Activated CD4-positive, alpha-beta T cell treated with anti-CD3 and anti-CD28 coated beads for 24 hours (primary cell): Measurements from ENCODE around the gene BTNL3.

Source experiments
- DNase-seq, 2 donors: peaks; one replicate each; pipeline ENCODE4 v3.0.0-alpha.2; 2020; ENCODE audit warnings: low read depth in 2 of 2

The BTNL3 gene

GRCh38 chr5:181047288-181047687 lies 58.6 kb downstream of the BTNL3 start:
- no peak for DNase-seq

GRCh38 chr5:181047921-181048320 lies 59.3 kb downstream of the BTNL3 start:
- DNase-seq = no peak

GRCh38 chr5:181050016-181050415 lies 61.4 kb downstream of the BTNL3 start:
- no peak for DNase-seq

DNA sequence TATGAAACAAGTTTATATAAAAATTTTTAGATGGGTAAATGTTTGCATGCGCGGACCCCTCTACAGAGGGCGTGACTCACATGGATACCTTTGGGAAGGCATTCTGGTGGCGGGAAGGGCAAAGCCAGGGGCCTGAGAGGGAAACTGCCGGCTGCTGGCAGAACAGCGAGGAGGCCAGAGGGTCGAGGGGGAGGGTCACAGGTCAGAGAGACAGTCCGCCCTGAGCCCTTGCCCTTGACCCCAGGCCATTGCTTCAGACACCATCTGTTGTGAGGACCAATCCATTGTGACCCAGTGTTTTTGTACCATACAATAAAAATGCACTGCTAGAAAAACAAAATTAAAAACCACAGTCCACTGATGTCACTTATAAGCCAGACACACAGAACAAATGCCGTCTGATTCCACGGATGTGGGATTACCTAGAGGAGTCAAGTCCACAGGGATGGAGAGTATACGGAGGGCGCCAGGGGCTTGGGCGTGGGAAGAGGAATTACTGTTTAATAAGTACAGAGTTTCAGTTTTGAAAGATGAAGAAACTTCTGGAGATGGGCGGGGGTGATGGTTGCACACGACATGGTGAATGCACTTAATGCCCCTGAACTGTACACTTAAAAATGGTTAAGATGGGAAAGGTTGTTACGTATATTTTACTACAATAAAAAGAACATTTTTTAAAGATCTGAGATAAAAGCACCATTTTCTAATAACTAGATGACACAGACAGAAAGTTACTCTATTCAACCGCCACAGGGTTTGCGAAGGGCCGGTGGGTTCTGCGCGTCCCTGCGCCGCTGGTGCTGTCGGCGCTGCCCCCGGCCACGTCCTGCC lies 63.4 kb downstream of the BTNL3 start:
- DNase-seq = no peak

GRCh38 chr5:181052672-181053487 lies 64.2 kb downstream of the BTNL3 start:
- no peak for DNase-seq

- DNase-seq = no peak
Measured at GRCh38 chr5:181053488-181054121, 65.0 kb downstream of the BTNL3 start.

DNA sequence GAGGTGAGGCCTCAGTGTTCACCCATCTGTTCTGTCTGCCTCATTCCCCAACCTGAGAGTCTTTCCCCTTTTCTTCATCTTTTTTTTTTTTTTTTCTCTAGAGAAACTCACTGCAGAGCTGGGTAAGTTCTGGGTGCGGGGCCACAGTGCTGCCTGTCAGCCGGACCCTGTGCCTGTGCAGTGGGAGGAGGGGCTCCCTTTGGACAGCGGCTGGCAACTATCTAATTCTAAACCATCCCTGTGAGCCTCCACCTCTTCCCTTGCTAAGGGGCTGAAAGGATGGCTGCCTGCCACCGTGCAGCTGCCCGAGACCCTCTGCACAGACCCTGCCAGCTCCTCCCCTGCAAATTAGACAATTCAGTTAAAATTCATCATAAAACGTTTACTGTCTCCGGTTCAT lies 65.5 kb downstream of the BTNL3 start:
- no peak for DNase-seq

DNA sequence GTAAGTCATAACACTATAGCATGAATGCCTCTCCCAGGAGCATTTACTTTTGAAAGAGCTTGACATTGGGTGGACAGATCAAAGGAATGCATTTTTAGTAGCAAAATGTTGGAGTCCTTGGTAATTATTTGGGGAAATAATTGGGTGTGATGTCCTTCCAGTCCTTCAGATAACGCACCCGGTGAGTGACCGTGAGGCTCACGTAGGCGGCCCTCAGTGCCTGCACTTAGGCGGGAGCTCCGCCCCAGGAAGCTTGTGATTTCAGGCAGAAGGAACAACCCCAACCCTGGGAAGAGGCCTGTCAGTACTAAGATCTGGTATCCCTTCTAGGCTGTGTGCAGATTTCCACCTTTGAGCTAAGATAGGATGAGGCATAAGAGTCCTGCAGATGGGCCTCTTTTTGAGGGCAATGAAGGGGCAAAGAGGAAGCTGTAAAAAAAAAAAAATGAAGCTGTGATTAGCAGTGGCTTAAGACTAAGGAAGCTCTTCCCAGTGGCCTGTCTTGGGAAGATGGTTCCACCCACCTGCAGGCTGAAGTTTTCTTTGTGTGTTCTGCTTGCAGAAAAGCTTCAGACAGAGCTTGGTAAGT lies 66.3 kb downstream of the BTNL3 start:
- no peak for DNase-seq
